Pancreas (tissue), 10 donors: Measurements from ENCODE around the gene FAM20C. TPM values are rescaled to one million over a fixed set of nuclear protein-coding genes. Genes with fewer than 3 reads are reported as not detected.

ENCODE experiments used
- ATAC-seq, 4 donors: fragments of 200-7000 bp; cut with Tn5 transposase; one replicate each; pipeline versions ENCODE4 v1.8.0 to v1.9.1; 2020; ENCODE audit warnings: mild to moderate bottlenecking in 4 of 4, moderate library complexity in 4 of 4
- DNase-seq, 6 donors: peaks; one replicate each; pipeline ENCODE4 v3.0.0-alpha.2; 2020
- FAIRE-seq: peaks from 2 replicates; lab custom pipeline; 2012; peaks lifted over from hg19 to GRCh38; lab: Jason Lieb, UNC
- H3K27ac ChIP-seq, 4 donors: fragments of 200-600 bp; sonication (generic); 1 replicate in 3 of 4; 2 replicates in 1 of 4; pipeline versions ENCODE4 v1.5.0 to v1.8.0; 2020
- H3K27me3 ChIP-seq, 4 donors: fragments of 200-600 bp; one replicate each; pipeline ENCODE4 v1.8.0; 2021
- H3K36me3 ChIP-seq, 3 donors: fragments of 200-600 bp; sonication (generic) in 1 of 3; one replicate each; pipeline versions ENCODE4 v1.5.0 to v1.8.0; 2020 to 2021
- H3K4me1 ChIP-seq, 3 donors: fragments of 200-600 bp; one replicate each; pipeline ENCODE4 v1.8.0; 2021
- H3K4me3 ChIP-seq, 4 donors: fragments of 200-600 bp; sonication (generic) in 2 of 4; one replicate each; pipeline versions ENCODE4 v1.5.0 to v1.8.0; 2020 to 2021
- H3K9me3 ChIP-seq, 4 donors: fragments of 200-600 bp; one replicate each; pipeline ENCODE4 v1.8.0; 2021
- CTCF ChIP-seq, 4 donors: fragments of 200-600 bp; sonication (generic) in 3 of 4; IDR thresholded peaks; one replicate each; pipeline versions ENCODE4 v1.5.0 to v1.8.0; 2021; ENCODE audit warnings: antibody characterized with exemption in 4 of 4
- WGBS, 2 donors: extraction: QIAGEN DNeasy Blood & Tissue Kit; methylation state at CpG; one replicate each; pipeline ENCODE4 v1.1.7; 2013; 5-methylcytosine and 5-hydroxymethylcytosine counted together
- intact Hi-C, 3 donors: fragments of 100-400 bp; cut with DNase I; formaldehyde crosslinking; loops; one replicate each; pipeline versions ENCODE4 v1.11.1 to v1.14.2; 2022
- polyA plus RNA-seq, 2 donors: library from polyadenylated mRNA; stranded (reverse); fragments of 200-250 nt; gene quantifications; one replicate each; pipeline ENCODE4 v1.2.3, GENCODE V29; 2013
- total RNA-seq, 6 donors: library from RNA; stranded (reverse); fragmentation: NEBNext Ultra II Directional in 4 of 6; extraction: Animal tissue kit (Norgen Biotek cat#: 25700) in 4 of 6; gene quantifications; one replicate each; pipeline versions ENCODE4 v1.2.1 to v1.2.4, GENCODE V29; 2021 to 2023
- donor health status: healthy with polysubstance abuse.
- donor health status: DM: no; HTN: no; CAD: no; lungs with moderate emphysema.
- donor health status: DM: no; HTN: no; CAD: no.
- donor health status: control.
- donor health status: control.
- donor health status: Bipolar disorder and iron deficiency.
- donor health status: DM: yes; HTN: yes; CAD: no.
- donor health status: DM: no; HTN: no; CAD: no.
- donor health status: DM: no; HTN: no; CAD: no.
- donor health status: DM: yes; HTN: yes; CAD: no.

Gene FAM20C
- total and polyA plus RNA-seq, 8 donors = 8.9 to 43.1 (median 13.4) TPM

DNA sequence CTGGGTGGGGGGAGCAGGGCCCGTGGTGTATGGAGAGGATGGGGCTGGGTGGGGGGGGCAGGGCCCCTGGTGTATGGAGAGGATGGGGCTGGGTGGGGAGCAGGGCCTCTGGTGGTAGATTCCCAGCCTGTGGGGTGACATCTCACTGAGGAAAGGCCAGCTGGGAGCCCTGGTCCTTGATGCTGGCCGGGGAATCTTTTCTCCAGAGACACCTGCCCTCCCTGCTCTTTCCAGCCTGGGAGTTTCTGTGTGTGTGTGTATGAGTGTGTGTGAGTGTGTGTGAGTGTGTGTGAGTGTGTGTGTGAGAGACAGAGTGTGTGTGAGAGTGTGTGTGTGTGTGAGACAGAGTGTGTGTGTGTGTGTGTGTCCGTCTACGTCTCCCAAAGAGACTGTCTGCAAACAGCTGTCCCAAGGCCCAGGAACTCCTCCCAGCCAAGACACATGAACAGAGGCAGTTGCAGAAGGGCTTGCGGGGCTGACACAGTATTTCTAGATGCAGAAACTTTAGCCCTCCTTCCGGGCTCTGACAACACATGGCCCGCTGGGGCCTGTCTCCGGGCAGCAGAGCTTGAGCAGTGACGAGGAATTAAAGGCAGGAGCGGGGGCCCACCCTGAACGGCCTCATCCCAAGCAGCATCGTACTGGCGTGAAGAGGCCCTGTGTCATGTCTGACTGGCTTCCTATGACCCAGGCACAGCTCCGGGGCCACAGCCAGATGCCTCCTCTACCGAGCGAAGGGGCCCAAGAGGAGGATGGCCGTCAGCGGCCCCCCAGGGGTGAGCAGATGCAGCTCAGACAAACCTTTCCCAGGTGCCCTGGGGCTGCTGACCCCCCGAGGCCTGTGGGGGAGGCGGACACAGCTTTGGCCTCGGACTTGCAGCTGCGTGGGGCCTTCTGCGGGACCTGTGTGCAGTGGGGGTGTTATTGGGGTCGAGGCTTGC is 24.3 kb downstream of the FAM20C start:
- no peak overlapping the region for H3K4me3 ChIP-seq
- H3K4me1 ChIP-seq = no peaks in the 10 kb centered on the region
- no peaks in the 10 kb centered on the region for H3K9me3 ChIP-seq
- no peaks in the 10 kb centered on the region for H3K27me3 ChIP-seq
- H3K27ac ChIP-seq = no peak overlapping the region
- DNase-seq (no peak), FAIRE-seq (no peak), ATAC-seq (peak in 3 of 4 donors; percentile 5 to 27 (median 9))
- no peak for TF ChIP-seq CTCF (IDR thresholded peaks at IDR 0.05)
- 87% methylated on average over 23 to 24 of the region's 24 CpGs for WGBS, 2 donors
- no peaks in the 10 kb centered on the region for H3K36me3 ChIP-seq
- intact Hi-C loops = no loop called here

- intact Hi-C loops = no loop called here
- ATAC-seq (no peak), FAIRE-seq (no peak), DNase-seq (no peak)
- Histone ChIP-seq H3K9me3 (no peaks in the 10 kb centered on the region), H3K4me3 (no peak overlapping the region), H3K36me3 (no peaks in the 10 kb centered on the region), H3K27ac (peak overlapping the region in 1 of 4 donors; percentile 73), H3K4me1 (no peaks in the 10 kb centered on the region), H3K27me3 (no peaks in the 10 kb centered on the region)
- 91 to 95% methylated on average over 21 of the region's 21 CpGs for WGBS, 2 donors
- TF ChIP-seq CTCF (IDR thresholded peaks at IDR 0.05) = no peak
These were observed 25.4 kb downstream of the FAM20C start for GRCh38 chr7:217781-218180.

DNA sequence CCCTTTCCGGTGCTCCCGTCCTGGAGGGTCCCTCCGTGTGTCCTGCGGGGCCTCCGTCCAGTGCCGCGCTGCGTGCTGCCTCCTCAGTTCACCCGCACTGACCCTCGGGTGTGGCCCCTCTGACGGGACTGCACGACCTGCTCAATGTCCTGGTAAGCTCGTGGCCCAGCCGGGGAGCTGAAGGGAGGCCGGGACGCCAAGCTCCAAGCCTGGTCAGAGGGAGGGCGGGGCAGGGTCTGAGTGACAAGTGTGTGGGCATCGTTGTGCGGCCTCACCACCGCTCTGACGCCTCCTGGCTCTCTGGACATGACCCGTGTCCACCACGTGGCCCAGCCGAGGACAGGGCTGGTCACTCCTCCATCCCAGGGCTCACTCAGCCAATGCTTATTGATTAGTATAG is 25.9 kb downstream of the FAM20C start:
- H3K4me3 ChIP-seq = no peak overlapping the region
- H3K36me3 ChIP-seq = no peaks in the 10 kb centered on the region
- no peaks in the 10 kb centered on the region for H3K4me1 ChIP-seq
- peak overlapping the region in 1 of 4 donors; percentile 73 for H3K27ac ChIP-seq
- FAIRE-seq (no peak), DNase-seq (no peak), ATAC-seq (no peak)
- no peaks in the 10 kb centered on the region for H3K27me3 ChIP-seq
- no peaks in the 10 kb centered on the region for H3K9me3 ChIP-seq
- intact Hi-C loops = no loop called here
- 88 to 90% methylated on average over 24 of the region's 24 CpGs for WGBS, 2 donors
- no peak for TF ChIP-seq CTCF (IDR thresholded peaks at IDR 0.05)

DNA sequence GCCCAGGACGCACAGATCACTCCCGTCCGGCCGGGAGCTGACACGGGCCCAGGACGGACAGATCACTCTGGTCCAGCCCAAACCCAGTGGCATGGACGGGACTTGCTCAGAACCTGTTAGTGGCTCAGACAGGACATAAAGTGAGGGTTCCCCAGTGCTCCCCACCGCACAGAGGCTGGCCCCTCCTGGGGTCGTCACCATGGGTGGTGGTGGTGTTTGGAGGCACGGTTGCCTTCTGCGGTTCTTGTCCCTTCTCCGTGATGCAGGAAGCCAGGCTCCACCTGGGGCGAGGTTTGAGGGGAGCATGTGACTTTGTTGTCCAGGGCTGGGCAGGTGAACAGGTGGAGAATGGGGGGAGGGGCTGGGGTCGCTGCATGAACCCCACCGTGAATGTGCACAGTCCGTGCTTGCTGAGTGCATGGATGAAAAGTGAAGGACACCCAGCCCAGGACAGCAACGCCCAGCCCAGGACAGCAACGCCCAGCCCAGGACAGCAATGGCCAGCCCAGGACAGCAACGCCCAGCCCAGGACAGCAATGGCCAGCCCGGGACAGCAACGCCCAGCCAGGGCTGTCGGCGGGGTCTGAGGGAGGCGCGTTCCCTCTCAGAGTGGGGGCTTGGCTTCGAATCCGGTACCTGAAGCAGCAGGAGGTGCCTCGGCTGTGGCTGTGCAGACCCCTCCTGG is 26.7 kb downstream of the FAM20C start:
- no peak for FAIRE-seq
- no peak for TF ChIP-seq CTCF (IDR thresholded peaks at IDR 0.05)
- Histone ChIP-seq H3K4me3 (no peak overlapping the region), H3K27ac (peak overlapping the region; percentile 57 to 81 (median 68)), H3K4me1 (no peaks in the 10 kb centered on the region), H3K9me3 (no peaks in the 10 kb centered on the region), H3K36me3 (no peaks in the 10 kb centered on the region), H3K27me3 (no peaks in the 10 kb centered on the region)
- DNase-seq = no peak
- 82 to 86% methylated on average over 28 of the region's 28 CpGs for WGBS, 2 donors
- ATAC-seq = peak; percentile 15 to 32 (median 19)
- intact Hi-C loops = no loop called here
